PC-9 (cell line): ENCODE measurements around the gene CA7. TPM values are rescaled to one million over a fixed set of nuclear protein-coding genes. Genes with fewer than 3 reads are reported as not detected.

ENCODE experiments used
- BruUV-seq: library from RNA; stranded (reverse); fragments of 400-500 nt; replicated peaks from 2 replicates; lab custom pipeline; 2021; lab: Mats Ljungman, UMichigan
- CTCF ChIA-PET: fragments of 300-600 bp; sonication (Branson Sonifier 250); formaldehyde crosslinking; loops from one replicate; lab custom pipeline; 2022; ENCODE audit warnings: antibody characterized with exemption; lab: Charles Lee
- POLR2A ChIA-PET: fragments of 300-600 bp; sonication (Branson Sonifier 250); formaldehyde crosslinking; loops from one replicate; lab custom pipeline; 2022; ENCODE audit warnings: antibody characterized with exemption; ENCODE audit not compliant: unreplicated experiment; lab: Charles Lee
- DNase-seq, 2 experiments: peaks; one replicate each; pipeline versions ENCODE4 v3.0.0 to v3.0.0-alpha.2; 2015 to 2022; ENCODE audit warnings: mixed read lengths in 1 of 2
- H2AFZ ChIP-seq: fragments of 200-600 bp; sonication (generic); 2 replicates; pipeline ENCODE4 v1.8.1; 2017; ENCODE audit warnings: antibody characterized with exemption
- H3F3A ChIP-seq: fragments of 200-600 bp; sonication (generic); 2 replicates; pipeline ENCODE4 v1.8.1; 2017; ENCODE audit warnings: antibody characterized with exemption, mild to moderate bottlenecking, low read depth; ENCODE audit not compliant: insufficient read depth
- H3K27ac ChIP-seq: fragments of 200-600 bp; sonication (generic); 2 replicates; pipeline ENCODE4 v1.6.1; 2016; ENCODE audit warnings: mixed run types
- H3K27me3 ChIP-seq: fragments of 200-600 bp; sonication (generic); 2 replicates; pipeline ENCODE4 v1.6.1; 2016; ENCODE audit warnings: low read depth, mixed run types; ENCODE audit not compliant: insufficient read depth
- H3K36me3 ChIP-seq: fragments of 200-600 bp; sonication (generic); 2 replicates; pipeline ENCODE4 v1.6.1; 2016; ENCODE audit warnings: low read depth, mixed run types
- H3K4me1 ChIP-seq: fragments of 200-600 bp; sonication (generic); replicated peaks from 2 replicates; pipeline ENCODE4 v1.6.1; 2016; ENCODE audit warnings: mixed run types; ENCODE audit not compliant: insufficient read depth
- H3K4me2 ChIP-seq: fragments of 200-600 bp; sonication (generic); 2 replicates; pipeline ENCODE4 v1.6.1; 2017; ENCODE audit warnings: mixed run types
- H3K4me3 ChIP-seq: fragments of 200-600 bp; sonication (generic); 2 replicates; pipeline ENCODE4 v1.6.1; 2016; ENCODE audit warnings: mixed run types
- H3K79me2 ChIP-seq: fragments of 200-600 bp; sonication (generic); 2 replicates; pipeline ENCODE4 v1.6.1; 2017; ENCODE audit warnings: low read depth, mixed run types
- H3K9me2 ChIP-seq: fragments of 200-600 bp; sonication (generic); 2 replicates; pipeline ENCODE4 v1.8.1; 2017; ENCODE audit warnings: mild to moderate bottlenecking; ENCODE audit not compliant: insufficient read depth
- H3K9me3 ChIP-seq: fragments of 200-600 bp; sonication (generic); 2 replicates; pipeline ENCODE4 v1.8.1; 2016; ENCODE audit warnings: low read depth; ENCODE audit not compliant: insufficient read depth
- H4K20me1 ChIP-seq: fragments of 200-600 bp; sonication (generic); 2 replicates; pipeline ENCODE4 v1.8.1; 2017; ENCODE audit not compliant: insufficient read depth
- EZH2 ChIP-seq: fragments of 200-600 bp; sonication (generic); IDR thresholded peaks from 2 replicates; pipeline ENCODE4 v1.8.0; 2017; ENCODE audit warnings: antibody characterized with exemption, low read depth
- intact Hi-C: fragments of 100-400 bp; cut with micrococcal nuclease; formaldehyde crosslinking; loops from one replicate; pipeline ENCODE4 v1.10.0; 2022; ENCODE audit not compliant: unreplicated experiment
- total RNA-seq: library from RNA; stranded (reverse); gene quantifications from 2 replicates; pipeline ENCODE4 v1.2.3, GENCODE V29; 2021
- TF ChIP-seq, protein P1 (sequence below): fragments of 200-600 bp; sonication (generic); conservative IDR thresholded peaks from 2 replicates; pipeline ENCODE4 v1.6.1; 2017; ENCODE audit warnings: mixed run types, antibody characterized with exemption, mild to moderate bottlenecking, moderate library complexity

The CA7 gene
- total RNA-seq, 1 experiment from 2014 or later = not detected

- Histone ChIP-seq H3K4me2 (no peak within 1 kb of the TSS), H4K20me1 (no peaks in the 10 kb centered on the region), H3K4me3 (no peak within 1 kb of the TSS), H3K27me3 (no peaks in the 10 kb centered on the region), H3K79me2 (no peaks in the 10 kb centered on the region), H3K9me3 (no peaks in the 10 kb centered on the region), H2AFZ (no peak within 1 kb of the TSS), H3K9me2 (no peaks in the 10 kb centered on the region), H3F3A (peaks cover 5% of the 10 kb centered on the region; the same call in 1 of the 2 replicates), H3K36me3 (0 out of 2 replicates have a peak, but pooled peaks cover 22% of the 10 kb centered on the region), H3K27ac (no peak within 1 kb of the TSS), H3K4me1 (no peaks in the 10 kb centered on the region)
- intact Hi-C loops = no loop called here
- no peak for DNase-seq
- CTCF ChIA-PET = no interaction called here
- BruUV-seq = no TSS peak
- TF ChIP-seq, protein P1, sequence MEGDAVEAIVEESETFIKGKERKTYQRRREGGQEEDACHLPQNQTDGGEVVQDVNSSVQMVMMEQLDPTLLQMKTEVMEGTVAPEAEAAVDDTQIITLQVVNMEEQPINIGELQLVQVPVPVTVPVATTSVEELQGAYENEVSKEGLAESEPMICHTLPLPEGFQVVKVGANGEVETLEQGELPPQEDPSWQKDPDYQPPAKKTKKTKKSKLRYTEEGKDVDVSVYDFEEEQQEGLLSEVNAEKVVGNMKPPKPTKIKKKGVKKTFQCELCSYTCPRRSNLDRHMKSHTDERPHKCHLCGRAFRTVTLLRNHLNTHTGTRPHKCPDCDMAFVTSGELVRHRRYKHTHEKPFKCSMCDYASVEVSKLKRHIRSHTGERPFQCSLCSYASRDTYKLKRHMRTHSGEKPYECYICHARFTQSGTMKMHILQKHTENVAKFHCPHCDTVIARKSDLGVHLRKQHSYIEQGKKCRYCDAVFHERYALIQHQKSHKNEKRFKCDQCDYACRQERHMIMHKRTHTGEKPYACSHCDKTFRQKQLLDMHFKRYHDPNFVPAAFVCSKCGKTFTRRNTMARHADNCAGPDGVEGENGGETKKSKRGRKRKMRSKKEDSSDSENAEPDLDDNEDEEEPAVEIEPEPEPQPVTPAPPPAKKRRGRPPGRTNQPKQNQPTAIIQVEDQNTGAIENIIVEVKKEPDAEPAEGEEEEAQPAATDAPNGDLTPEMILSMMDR = no peak
- TF ChIP-seq EZH2 = no peak
- POLR2A ChIA-PET = no interaction called here
Measured at GRCh38 chr16:66801320-66802105, 42.7 kb upstream of the CA7 start, which contains the start of gene TERB1. TSS of gene TERB1 (minus strand) at chr16:66801584. CDS start at chr16:66796798, 4,786 bp downstream.

GRCh38 chr16:66802159-66802558 is 42.1 kb upstream of the CA7 start:
- no peak for DNase-seq
- BruUV-seq = no TSS peak

DNA sequence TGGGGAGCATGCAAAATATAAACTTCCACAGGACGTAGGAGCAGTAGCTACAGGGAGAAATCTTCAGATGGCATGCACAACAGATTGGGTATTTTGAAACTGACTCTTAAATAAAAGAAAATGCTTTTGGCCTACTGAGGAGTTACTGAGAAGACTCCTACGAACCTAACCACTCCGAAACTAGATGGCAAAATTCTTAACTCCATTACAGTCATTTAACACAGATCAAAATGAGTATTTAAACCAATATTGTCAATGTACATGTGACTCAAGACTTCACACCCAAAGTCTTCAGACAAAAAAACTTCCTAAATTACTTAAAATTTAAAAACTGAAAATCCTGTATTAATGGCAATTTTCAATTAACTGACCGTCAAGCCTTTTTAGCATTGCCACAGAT is 34.4 kb upstream of the CA7 start:
- DNase-seq = no peak
- no peaks in the 10 kb centered on the region for H4K20me1 ChIP-seq
- H3K4me2 ChIP-seq = no peak overlapping the region
- no peaks in the 10 kb centered on the region for H3K9me3 ChIP-seq
- TF ChIP-seq, protein P1 = no peak
- no peak for TF ChIP-seq EZH2
- peaks cover 29% of the 10 kb centered on the region for H3K36me3 ChIP-seq
- ChIA-PET CTCF (interaction anchor here (0.6 kb wide), 1 partner anchor 32 kb away, joined by 6 read pairs; no protein-coding TSS in a partner anchor), POLR2A (no interaction called here)
- H2AFZ ChIP-seq = no peak overlapping the region
- no peaks in the 10 kb centered on the region for H3K27me3 ChIP-seq
- no peaks in the 10 kb centered on the region for H3K79me2 ChIP-seq
- no peaks in the 10 kb centered on the region for H3K9me2 ChIP-seq
- no peak overlapping the region for H3K4me3 ChIP-seq
- intact Hi-C loops = no loop called here
- no peak overlapping the region for H3K27ac ChIP-seq
- H3K4me1 ChIP-seq = no peaks in the 10 kb centered on the region
- H3F3A ChIP-seq = no peaks in the 10 kb centered on the region
- BruUV-seq = no TSS peak

More at GRCh38 chr16:66802159-66802558, 42.1 kb upstream of the CA7 start:
- H3K36me3 ChIP-seq = peaks cover 29% of the 10 kb centered on the region; the same call in 1 of the 2 replicates
- H4K20me1 ChIP-seq = no peaks in the 10 kb centered on the region
- ChIA-PET POLR2A (no interaction called here), CTCF (no interaction called here)
- no peak overlapping the region for H3K27ac ChIP-seq
- H2AFZ ChIP-seq = no peak overlapping the region
- peaks cover 5% of the 10 kb centered on the region; the same call in 1 of the 2 replicates for H3F3A ChIP-seq
- H3K9me2 ChIP-seq = no peaks in the 10 kb centered on the region
- TF ChIP-seq, protein P1 = no peak
- no peak for TF ChIP-seq EZH2
- H3K4me2 ChIP-seq = no peak overlapping the region
- no peak overlapping the region for H3K4me3 ChIP-seq
- H3K4me1 ChIP-seq = no peaks in the 10 kb centered on the region
- H3K79me2 ChIP-seq = no peaks in the 10 kb centered on the region
- no peaks in the 10 kb centered on the region for H3K9me3 ChIP-seq
- H3K27me3 ChIP-seq = no peaks in the 10 kb centered on the region
- intact Hi-C loops = no loop called here
